ENCODE data around the gene DALRD3.

The DALRD3 gene

GRCh38 chr3:49004352-49005302 lies 13.8 kb downstream of the DALRD3 start:
- DNase-seq: no peak

DNA sequence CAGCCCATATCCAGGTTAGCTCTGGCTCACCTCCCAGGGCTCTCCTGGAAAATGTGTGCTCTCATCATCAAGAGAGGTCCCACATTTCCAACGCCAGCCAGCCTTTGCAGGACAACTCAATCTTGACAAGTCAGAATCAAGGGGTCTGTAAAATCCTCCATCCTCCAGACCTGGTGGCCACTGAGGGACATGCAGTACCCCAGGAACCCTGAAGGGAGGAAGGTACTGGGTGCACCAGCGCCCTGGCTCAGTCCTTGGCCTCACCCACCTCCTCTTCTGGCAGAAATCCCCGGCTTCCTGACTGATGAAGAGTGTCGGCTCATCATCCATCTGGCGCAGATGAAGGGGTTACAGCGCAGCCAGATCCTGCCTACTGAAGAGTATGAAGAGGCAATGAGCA lies 17.2 kb downstream of the DALRD3 start:
- no peak for DNase-seq

DNA sequence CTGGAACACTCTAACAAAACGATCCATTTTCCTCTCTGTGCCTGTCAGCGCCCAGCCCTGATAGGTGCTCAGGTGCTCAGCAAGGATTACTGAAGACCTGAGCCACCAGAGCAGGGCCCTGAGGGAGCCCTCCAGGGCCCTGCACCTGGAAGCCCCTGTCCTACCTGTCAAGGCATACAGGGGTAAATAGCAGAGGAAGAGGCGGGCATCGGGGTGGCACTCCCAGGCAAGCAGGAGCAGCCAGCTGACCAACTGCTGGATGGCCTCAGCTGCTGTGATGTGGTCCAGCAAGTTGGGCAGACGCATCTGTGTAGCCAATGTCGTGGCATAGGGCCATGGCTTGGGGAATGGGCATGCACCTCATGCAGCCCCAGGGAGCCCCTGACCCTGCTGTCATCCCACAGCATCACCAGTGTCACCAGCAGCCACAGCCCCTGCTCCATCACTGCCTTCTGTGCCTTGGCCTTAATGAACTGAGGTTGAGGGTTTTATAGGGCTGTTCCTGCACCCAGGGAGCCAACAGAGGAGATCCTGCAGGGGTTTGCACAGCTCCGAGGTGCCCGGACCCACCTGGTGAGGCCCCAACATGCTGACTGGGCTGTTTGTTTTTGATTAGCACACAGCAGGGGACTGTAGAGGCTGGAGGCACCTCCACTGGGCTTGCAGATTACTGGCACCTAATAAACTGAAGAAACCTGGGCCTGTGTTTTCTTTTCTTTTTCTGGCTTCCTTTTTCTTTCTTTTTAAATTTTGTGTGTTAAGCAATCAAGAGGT lies 19.1 kb downstream of the DALRD3 start:
- no peak for DNase-seq

- no peak for DNase-seq
Measured at GRCh38 chr3:48997714-48998637, 20.4 kb downstream of the DALRD3 start.

- no peak for DNase-seq
Measured at GRCh38 chr3:48997102-48997635, 21.2 kb downstream of the DALRD3 start.

DNA sequence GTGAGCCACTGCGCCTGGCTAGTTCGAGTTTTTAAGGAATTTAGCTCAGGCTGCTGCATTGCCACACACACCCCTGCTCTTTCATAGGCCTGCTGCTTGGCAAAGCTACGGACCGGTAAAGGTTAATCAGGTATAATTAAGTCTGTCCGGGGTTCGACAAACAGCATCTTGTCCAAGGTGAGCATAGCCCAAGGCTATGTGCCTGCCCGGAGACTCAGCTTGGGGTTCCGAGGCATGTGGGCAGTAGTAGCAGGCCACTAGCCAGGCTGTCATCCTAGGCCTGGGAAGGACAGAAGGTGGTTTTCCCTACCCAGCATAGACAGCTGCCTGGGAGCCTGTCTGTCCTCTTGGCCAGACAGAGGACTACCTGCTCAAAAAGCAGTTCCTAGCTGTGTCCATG lies 21.7 kb downstream of the DALRD3 start:
- DNase-seq: no peak

GRCh38 chr3:48993834-48994233 lies 24.5 kb downstream of the DALRD3 start:
- no peak for DNase-seq

- DNase-seq: no peak
Measured at GRCh38 chr3:48991851-48992545, 26.4 kb downstream of the DALRD3 start.

DNA sequence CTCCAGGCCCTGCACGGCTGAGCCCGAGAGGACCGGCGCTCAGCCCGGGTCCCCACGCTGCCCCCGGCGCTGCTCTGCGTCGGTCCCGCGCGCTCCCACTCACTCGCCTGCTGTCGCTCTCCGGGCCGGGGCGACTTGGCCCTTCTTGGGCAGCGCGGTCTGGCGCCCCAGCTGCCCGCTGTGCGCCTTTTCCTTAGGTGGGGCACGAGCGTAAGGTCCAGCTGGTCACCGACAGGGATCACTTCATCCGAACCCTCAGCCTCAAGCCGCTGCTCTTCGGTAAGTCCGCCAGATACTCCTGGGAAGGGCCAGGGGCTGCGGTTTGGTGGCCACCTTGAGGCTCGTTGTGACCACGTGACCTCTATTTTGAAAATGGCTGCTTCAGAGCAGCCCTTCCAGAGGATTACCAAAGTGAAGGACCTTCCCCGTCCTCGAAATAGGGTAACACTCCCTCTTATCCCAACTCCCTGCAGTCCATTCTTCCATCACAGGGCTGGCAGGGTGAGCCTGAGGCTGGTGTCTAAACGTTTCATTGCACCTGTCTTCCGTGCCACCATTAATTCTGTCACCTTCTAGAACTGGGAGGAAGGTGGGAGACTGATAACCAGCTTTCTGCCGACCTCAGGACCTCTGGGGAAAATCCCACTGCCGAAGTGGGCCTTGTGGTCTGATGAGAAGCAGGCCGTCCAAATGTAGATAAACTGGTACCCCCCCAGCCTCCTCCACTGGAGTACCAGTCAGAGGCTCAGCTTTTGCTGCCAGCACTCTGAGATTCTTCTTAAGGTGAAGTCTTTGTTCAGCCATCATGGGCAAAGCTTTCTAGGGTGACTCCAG lies 27.5 kb downstream of the DALRD3 start:
- DNase-seq: peak in 1 of 2 donors; percentile 50

DNA sequence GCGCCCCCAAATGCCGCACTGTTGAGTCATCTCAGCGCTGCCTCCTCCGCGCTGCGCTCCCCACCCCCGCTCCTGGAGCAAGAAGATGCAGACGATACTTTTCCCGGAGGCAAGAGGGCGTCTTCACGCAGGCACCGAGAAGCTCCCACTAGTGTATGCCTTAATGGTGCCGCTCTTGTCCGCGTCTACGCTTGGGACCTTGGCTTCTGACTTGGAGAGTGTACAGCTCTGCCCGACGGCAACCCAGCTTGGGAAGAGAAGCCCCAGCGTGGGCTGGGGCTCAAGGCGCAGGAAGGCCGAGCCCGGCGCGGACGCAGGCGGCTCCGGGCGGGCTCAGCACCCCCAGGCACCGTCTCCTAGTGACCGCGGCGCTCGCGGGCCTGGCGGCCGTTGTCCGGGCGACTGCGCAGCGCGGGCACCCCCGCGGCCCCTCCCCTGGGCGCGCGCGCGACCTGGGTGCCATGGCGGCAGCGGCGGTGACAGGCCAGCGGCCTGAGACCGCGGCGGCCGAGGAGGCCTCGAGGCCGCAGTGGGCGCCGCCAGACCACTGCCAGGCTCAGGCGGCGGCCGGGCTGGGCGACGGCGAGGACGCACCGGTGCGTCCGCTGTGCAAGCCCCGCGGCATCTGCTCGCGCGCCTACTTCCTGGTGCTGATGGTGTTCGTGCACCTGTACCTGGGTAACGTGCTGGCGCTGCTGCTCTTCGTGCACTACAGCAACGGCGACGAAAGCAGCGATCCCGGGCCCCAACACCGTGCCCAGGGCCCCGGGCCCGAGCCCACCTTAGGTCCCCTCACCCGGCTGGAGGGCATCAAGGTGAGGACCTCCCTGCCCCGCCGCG lies 28.4 kb downstream of the DALRD3 start, which contains the start of gene P4HTM:
Gene P4HTM, plus strand, starts transcription at position 446 of the 840 bp plus-strand sequence. Its CDS starts 16 bp downstream, at position 462.
- DNase-seq: peak; percentile 59 to 71

GRCh38 chr3:48989126-48989795 lies 29.1 kb downstream of the DALRD3 start:
- no peak for DNase-seq

- no peak for DNase-seq
Measured at GRCh38 chr3:48985831-48986376, 32.5 kb downstream of the DALRD3 start.

GRCh38 chr3:48984663-48985062 lies 33.7 kb downstream of the DALRD3 start:
- no peak for DNase-seq

DNA sequence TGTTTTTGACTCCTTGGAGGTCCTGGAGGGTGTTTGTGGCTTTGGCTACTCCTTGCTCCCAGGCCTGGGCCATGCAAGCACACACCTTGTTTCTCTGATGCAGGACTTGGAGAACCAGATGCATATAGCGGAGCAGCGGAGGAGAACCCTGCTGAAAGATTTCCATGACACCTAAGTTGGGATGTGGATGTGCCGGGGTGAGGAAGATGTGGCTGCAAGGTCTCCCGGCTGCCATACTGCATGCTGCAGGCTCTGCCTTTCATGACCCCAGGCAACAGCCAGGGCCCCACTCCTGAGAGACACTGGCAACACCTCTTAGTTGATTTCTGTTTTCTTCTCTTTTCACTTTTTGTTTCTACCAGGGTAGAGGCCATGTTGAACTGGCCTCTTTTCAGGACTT lies 35.3 kb downstream of the DALRD3 start:
- no peak for DNase-seq

- DNase-seq: no peak
Measured at GRCh38 chr3:48982686-48983085, 35.7 kb downstream of the DALRD3 start.

- no peak for DNase-seq
Measured at GRCh38 chr3:48982016-48982415, 36.4 kb downstream of the DALRD3 start.

DNA sequence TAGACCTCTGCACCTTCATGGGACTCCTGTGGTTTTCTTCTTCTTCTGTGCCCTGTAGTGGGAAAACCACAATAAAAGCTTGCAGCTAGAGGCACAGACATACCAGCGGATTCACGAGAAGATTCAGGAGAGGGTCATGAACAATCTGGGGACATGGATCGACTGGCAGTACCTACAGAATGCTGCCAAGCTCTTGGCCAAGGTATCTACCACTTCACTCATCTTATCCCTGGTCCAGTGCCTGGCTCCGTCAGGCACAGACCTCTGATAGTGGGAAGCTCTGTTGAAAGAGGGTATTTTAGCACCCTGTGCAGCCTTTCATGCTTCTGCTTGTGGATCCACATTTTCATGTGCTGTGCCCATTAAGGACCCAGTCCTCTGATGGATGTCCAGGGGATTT lies 38.1 kb downstream of the DALRD3 start:
- no peak for DNase-seq

GRCh38 chr3:48979451-48979850 lies 38.9 kb downstream of the DALRD3 start:
- DNase-seq: no peak
